ENCODE measurements around the gene ARPC5L. TPM values are rescaled to one million over a fixed set of nuclear protein-coding genes. Genes with fewer than 3 reads are reported as not detected.

Gene ARPC5L
- total RNA-seq, 1 experiment from 2014 or later = 84.4 TPM

- no peaks in the 10 kb centered on the region; the same call in 1 of the 2 replicates for H3F3A ChIP-seq (ENCODE audit: insufficient read depth, low read depth)
- no peaks in the 10 kb centered on the region for H3K9me3 ChIP-seq (ENCODE audit: insufficient read depth, low read depth)
- H3K4me1 ChIP-seq (replicated peaks; ENCODE audit: insufficient read depth) = no peaks in the 10 kb centered on the region
- BruUV-seq (replicated peaks) = no TSS peak
- ChIA-PET CTCF (interaction anchor here (0.9 kb wide), 1 partner anchor 24 kb away, joined by 3 read pairs; no protein-coding TSS in a partner anchor), POLR2A (ENCODE audit: unreplicated experiment) (no interaction called here)
- TF ChIP-seq EZH2 (IDR thresholded peaks at IDR 0.05; ENCODE audit: low read depth) (no peak), CTCF (conservative IDR thresholded peaks at IDR 0.05) (no peak)
- H4K20me1 ChIP-seq (ENCODE audit: insufficient read depth) = no peaks in the 10 kb centered on the region
- no peak overlapping the region for H2AFZ ChIP-seq
- no peaks in the 10 kb centered on the region for H3K79me2 ChIP-seq (ENCODE audit: low read depth)
- no peak for DNase-seq
- H3K4me3 ChIP-seq = no peak overlapping the region
- no peak overlapping the region for H3K4me2 ChIP-seq
- no peak overlapping the region for H3K27ac ChIP-seq
- no peaks in the 10 kb centered on the region for H3K9me2 ChIP-seq (ENCODE audit: insufficient read depth)
- no peaks in the 10 kb centered on the region for H3K36me3 ChIP-seq (ENCODE audit: low read depth)
- no peaks in the 10 kb centered on the region for H3K27me3 ChIP-seq (ENCODE audit: insufficient read depth, low read depth)
- intact Hi-C loops (cut with micrococcal nuclease; ENCODE audit: unreplicated experiment) = no loop called here
These were observed 33.2 kb upstream of the ARPC5L start for GRCh38 chr9:124828489-124829333.

GRCh38 chr9:124829334-124829669 lies 32.6 kb upstream of the ARPC5L start:
- ChIA-PET POLR2A (ENCODE audit: unreplicated experiment) (interaction anchor here (1.1 kb wide), 1 partner anchor 50 kb away, joined by 3 read pairs; no protein-coding TSS in a partner anchor), CTCF (interaction anchor here (0.9 kb wide), 1 partner anchor 23 kb away, joined by 3 read pairs; no protein-coding TSS in a partner anchor)
- DNase-seq = no peak
- Histone ChIP-seq H3K27me3 (ENCODE audit: insufficient read depth, low read depth) (no peaks in the 10 kb centered on the region), H4K20me1 (ENCODE audit: insufficient read depth) (no peaks in the 10 kb centered on the region), H3K4me2 (no peak overlapping the region), H2AFZ (no peak overlapping the region), H3K27ac (no peak overlapping the region), H3F3A (ENCODE audit: insufficient read depth, low read depth) (peaks cover 6% of the 10 kb centered on the region; the same call in 1 of the 2 replicates), H3K79me2 (ENCODE audit: low read depth) (no peaks in the 10 kb centered on the region), H3K36me3 (ENCODE audit: low read depth) (no peaks in the 10 kb centered on the region), H3K4me3 (no peak overlapping the region), H3K9me3 (ENCODE audit: insufficient read depth, low read depth) (no peaks in the 10 kb centered on the region), H3K4me1 (replicated peaks; ENCODE audit: insufficient read depth) (peaks cover 6% of the 10 kb centered on the region), H3K9me2 (ENCODE audit: insufficient read depth) (no peaks in the 10 kb centered on the region)
- BruUV-seq (replicated peaks) = no TSS peak
- TF ChIP-seq EZH2 (IDR thresholded peaks at IDR 0.05; ENCODE audit: low read depth) (no peak), CTCF (conservative IDR thresholded peaks at IDR 0.05) (no peak)
- intact Hi-C loops (cut with micrococcal nuclease; ENCODE audit: unreplicated experiment) = no loop called here

- Histone ChIP-seq H3K27me3 (ENCODE audit: insufficient read depth, low read depth) (no peaks in the 10 kb centered on the region), H3K4me1 (replicated peaks; ENCODE audit: insufficient read depth) (peaks cover 19% of the 10 kb centered on the region), H4K20me1 (ENCODE audit: insufficient read depth) (no peaks in the 10 kb centered on the region), H2AFZ (no peak overlapping the region), H3K36me3 (ENCODE audit: low read depth) (no peaks in the 10 kb centered on the region), H3K27ac (no peak overlapping the region), H3K4me2 (no peak overlapping the region), H3K9me3 (ENCODE audit: insufficient read depth, low read depth) (no peaks in the 10 kb centered on the region), H3K9me2 (ENCODE audit: insufficient read depth) (no peaks in the 10 kb centered on the region), H3K4me3 (no peak overlapping the region), H3K79me2 (ENCODE audit: low read depth) (no peaks in the 10 kb centered on the region), H3F3A (ENCODE audit: insufficient read depth, low read depth) (peaks cover 15% of the 10 kb centered on the region; the same call in 1 of the 2 replicates)
- no TSS peak for BruUV-seq (replicated peaks)
- POLR2A ChIA-PET (ENCODE audit: unreplicated experiment) = interaction anchor here (0.6 kb wide), 1 partner anchor 876 kb away, joined by 5 read pairs; the partner anchor contains the start of gene MAPKAP1
- TF ChIP-seq EZH2 (IDR thresholded peaks at IDR 0.05; ENCODE audit: low read depth) = no peak
- TF ChIP-seq CTCF (conservative IDR thresholded peaks at IDR 0.05) = no peak
- intact Hi-C loops (cut with micrococcal nuclease; ENCODE audit: unreplicated experiment) = no loop called here
- CTCF ChIA-PET = no interaction called here
- no peak for DNase-seq
These were observed 31.3 kb upstream of the ARPC5L start for GRCh38 chr9:124830593-124830992.

All from PC-9 (cell line).